Endothelial cell of hepatic sinusoid (primary cell): ENCODE measurements around the gene ADGRF3.
"Not testable (repeated sequence)": the region's sequence is repeated elsewhere in the genome, so short reads cannot be mapped to it uniquely, and the experiment has no call there.

Experiments
- in situ Hi-C: cut with HindIII; loops from 2 replicates; pipeline ENCODE4 v1.10.0; 2017; ENCODE audit warnings: low sequenced_read_pairs

Gene ADGRF3

GRCh38 chr2:26351375-26352090, 4.9 kb upstream of the ADGRF3 start:
- in situ Hi-C loops: no loop called here

- in situ Hi-C loops: no loop called here
Measured at GRCh38 chr2:26349690-26350089, 3.1 kb upstream of the ADGRF3 start.

- in situ Hi-C loops: no loop called here
Measured at GRCh38 chr2:26347286-26347865, 787 bp upstream of the ADGRF3 start.

- in situ Hi-C loops: no loop called here
Measured at GRCh38 chr2:26345545-26346453, 790 bp downstream of the ADGRF3 start, which contains the start of gene SELENOI. SELENOI (plus strand) TSS chr2:26346143; CDS start chr2:26346233, 90 bp downstream.

GRCh38 chr2:26345283-26345544, 1.4 kb downstream of the ADGRF3 start:
- in situ Hi-C loops: no loop called here

- in situ Hi-C loops: no loop called here
Measured at GRCh38 chr2:26344581-26345282, 1.9 kb downstream of the ADGRF3 start.

GRCh38 chr2:26340831-26341230, 5.8 kb downstream of the ADGRF3 start:
- in situ Hi-C loops: no loop called here

GRCh38 chr2:26337298-26337697, 9.3 kb downstream of the ADGRF3 start:
- in situ Hi-C loops: no loop called here

- in situ Hi-C loops: no loop called here
Measured at GRCh38 chr2:26336719-26337118, 9.9 kb downstream of the ADGRF3 start.

GRCh38 chr2:26335231-26335630, 11.4 kb downstream of the ADGRF3 start:
- in situ Hi-C loops: no loop called here

GRCh38 chr2:26333293-26333692, 13.3 kb downstream of the ADGRF3 start:
- in situ Hi-C loops: no loop called here

- in situ Hi-C loops: not testable (repeated sequence)
Measured at GRCh38 chr2:26331321-26331720, 15.3 kb downstream of the ADGRF3 start.

GRCh38 chr2:26330604-26331003, 16.0 kb downstream of the ADGRF3 start:
- in situ Hi-C loops: no loop called here

GRCh38 chr2:26330114-26330549, 16.5 kb downstream of the ADGRF3 start:
- in situ Hi-C loops: no loop called here

GRCh38 chr2:26329083-26329482, 17.5 kb downstream of the ADGRF3 start:
- in situ Hi-C loops: not testable (repeated sequence)

GRCh38 chr2:26327291-26328272, 19.0 kb downstream of the ADGRF3 start:
- in situ Hi-C loops: no loop called here

GRCh38 chr2:26326514-26326913, 20.1 kb downstream of the ADGRF3 start:
- in situ Hi-C loops: no loop called here

GRCh38 chr2:26325851-26326250, 20.7 kb downstream of the ADGRF3 start:
- in situ Hi-C loops: no loop called here

GRCh38 chr2:26324903-26325302, 21.7 kb downstream of the ADGRF3 start:
- in situ Hi-C loops: no loop called here

GRCh38 chr2:26324479-26324878, 22.1 kb downstream of the ADGRF3 start:
- in situ Hi-C loops: not testable (repeated sequence)
